HG02884 (cell line): Measurements from ENCODE around the gene OTOS.

Source experiments
- ATAC-seq: cut with Tn5 transposase; IDR thresholded peaks from one replicate; pipeline ENCODE4 v1.9.1; 2021; ENCODE audit warnings: mild to moderate bottlenecking, moderate library complexity; ENCODE audit not compliant: unreplicated experiment

The OTOS gene

GRCh38 chr2:240140511-240140910 is at the start of gene OTOS:
Gene OTOS (minus strand): TSS chr2:240140658. CDS start chr2:240140326, 332 bp downstream.
- no peak for ATAC-seq

- ATAC-seq: no peak
These were observed 49.2 kb upstream of the OTOS start for GRCh38 chr2:240189686-240190085.

- ATAC-seq: no peak
These were observed 47.6 kb upstream of the OTOS start for GRCh38 chr2:240187989-240188590.

GRCh38 chr2:240186191-240186725 is 45.8 kb upstream of the OTOS start:
- no peak for ATAC-seq

GRCh38 chr2:240184656-240185055 is 44.2 kb upstream of the OTOS start:
- ATAC-seq: no peak

GRCh38 chr2:240183875-240184590 is 43.6 kb upstream of the OTOS start:
- no peak for ATAC-seq

GRCh38 chr2:240183006-240183874 is 42.8 kb upstream of the OTOS start:
- no peak for ATAC-seq

- ATAC-seq: no peak
These were observed 42.0 kb upstream of the OTOS start for GRCh38 chr2:240182476-240182875.

GRCh38 chr2:240182001-240182400 is 41.5 kb upstream of the OTOS start:
- no peak for ATAC-seq

GRCh38 chr2:240179941-240180666 is 39.6 kb upstream of the OTOS start:
- ATAC-seq: no peak

GRCh38 chr2:240179186-240179815 is 38.8 kb upstream of the OTOS start:
- ATAC-seq: no peak

GRCh38 chr2:240178564-240178963 is 38.1 kb upstream of the OTOS start:
- ATAC-seq: no peak

GRCh38 chr2:240174496-240174895 is 34.0 kb upstream of the OTOS start:
- no peak for ATAC-seq

GRCh38 chr2:240172071-240172895 is 31.8 kb upstream of the OTOS start:
- no peak for ATAC-seq

GRCh38 chr2:240170883-240171282 is 30.4 kb upstream of the OTOS start:
- no peak for ATAC-seq

GRCh38 chr2:240170354-240170735 is 29.9 kb upstream of the OTOS start:
- no peak for ATAC-seq

- no peak for ATAC-seq
These were observed 29.3 kb upstream of the OTOS start for GRCh38 chr2:240169486-240170353.

GRCh38 chr2:240168546-240169361 is 28.3 kb upstream of the OTOS start:
- ATAC-seq: no peak
